ENCODE measurements around the gene WNT9A. TPM values are rescaled to one million over a fixed set of nuclear protein-coding genes. Genes with fewer than 3 reads are reported as not detected.
"Not testable (repeated sequence)": the region's sequence is repeated elsewhere in the genome, so short reads cannot be mapped to it uniquely, and the experiment has no call there.

WNT9A gene
- total and polyA plus RNA-seq, 2 donors from 2014 or later = 0.58 to 3.1 TPM

DNA sequence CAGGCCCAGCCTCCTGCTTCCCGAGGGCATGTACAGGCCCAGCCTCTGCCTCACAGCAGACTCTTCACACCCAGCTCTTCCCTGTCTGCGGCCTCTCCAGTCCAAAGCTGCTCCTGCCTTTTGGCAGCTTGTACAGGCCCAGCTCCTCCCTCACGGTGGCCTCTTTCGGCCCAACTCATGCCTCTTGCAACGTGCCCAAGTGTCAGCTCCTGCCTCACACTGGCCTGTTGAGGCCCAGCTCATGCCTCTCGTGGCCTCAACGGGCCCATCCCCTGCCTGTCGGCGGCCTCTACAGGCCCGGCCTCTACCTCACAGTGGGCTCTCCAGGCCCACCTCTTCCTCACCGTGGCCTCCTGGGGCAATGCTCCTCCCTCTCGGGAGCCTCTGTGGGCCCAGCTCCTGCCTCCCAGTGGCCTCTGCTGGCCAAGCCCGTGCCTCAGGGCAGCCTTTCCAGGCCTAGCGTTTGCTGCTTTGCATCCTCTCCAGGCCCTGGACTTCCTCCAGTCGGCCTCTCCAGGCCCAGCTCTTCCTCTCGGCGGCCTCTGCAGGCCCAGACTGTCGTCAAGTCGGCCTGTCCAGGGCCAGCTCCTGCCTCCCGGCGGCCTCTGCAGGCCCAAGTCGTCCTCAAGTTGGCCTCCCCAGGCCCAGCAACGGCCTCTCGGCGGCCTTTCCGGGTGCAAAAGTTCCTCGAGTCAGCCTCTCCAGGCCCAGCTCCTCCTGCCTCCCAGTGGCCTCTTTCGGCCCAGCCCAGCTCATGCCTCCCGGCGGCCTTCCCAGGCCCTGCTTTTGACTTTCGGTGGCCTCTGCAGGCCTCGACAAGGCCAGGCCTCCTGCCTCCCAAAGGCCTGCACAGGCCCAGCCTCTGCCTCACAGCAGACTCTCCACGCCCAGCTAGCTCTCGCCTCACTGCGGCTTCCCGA, 22.6 kb upstream of the WNT9A start:
- H3K27me3 ChIP-seq (ENCODE audit: control insufficient read depth, insufficient read depth, low read length); DNase-seq; H3K36me3 ChIP-seq (ENCODE audit: control insufficient read depth in 2 of 3, insufficient read depth in 3 of 3, low read length in 3 of 3); H3K27ac ChIP-seq (ENCODE audit: low read depth in 2 of 2, low read length in 2 of 2); H3K9ac ChIP-seq (ENCODE audit: low read length in 3 of 3); H3K9me3 ChIP-seq (ENCODE audit: control insufficient read depth in 2 of 3, insufficient read depth in 1 of 3, low read length in 3 of 3); FAIRE-seq; H3K4me3 ChIP-seq (ENCODE audit: low read length in 3 of 3); H3K4me1 ChIP-seq (ENCODE audit: control insufficient read depth in 2 of 3, insufficient read depth in 2 of 3, low read depth in 1 of 3, low read length in 3 of 3); intact Hi-C loops (cut with DNase I): not testable (repeated sequence)

GRCh38 chr1:227967815-227968214, 20.1 kb upstream of the WNT9A start:
- H3K27ac ChIP-seq (ENCODE audit: low read depth in 2 of 2, low read length in 2 of 2); FAIRE-seq; H3K9me3 ChIP-seq (ENCODE audit: control insufficient read depth in 2 of 3, insufficient read depth in 1 of 3, low read length in 3 of 3); H3K4me1 ChIP-seq (ENCODE audit: control insufficient read depth in 2 of 3, insufficient read depth in 2 of 3, low read depth in 1 of 3, low read length in 3 of 3); H3K9ac ChIP-seq (ENCODE audit: low read length in 3 of 3); H3K27me3 ChIP-seq (ENCODE audit: control insufficient read depth, insufficient read depth, low read length); intact Hi-C loops (cut with DNase I); H3K4me3 ChIP-seq (ENCODE audit: low read length in 3 of 3); H3K36me3 ChIP-seq (ENCODE audit: control insufficient read depth in 2 of 3, insufficient read depth in 3 of 3, low read length in 3 of 3): not testable (repeated sequence)
- peak in 1 of 5 donors; percentile 20 for DNase-seq

DNA sequence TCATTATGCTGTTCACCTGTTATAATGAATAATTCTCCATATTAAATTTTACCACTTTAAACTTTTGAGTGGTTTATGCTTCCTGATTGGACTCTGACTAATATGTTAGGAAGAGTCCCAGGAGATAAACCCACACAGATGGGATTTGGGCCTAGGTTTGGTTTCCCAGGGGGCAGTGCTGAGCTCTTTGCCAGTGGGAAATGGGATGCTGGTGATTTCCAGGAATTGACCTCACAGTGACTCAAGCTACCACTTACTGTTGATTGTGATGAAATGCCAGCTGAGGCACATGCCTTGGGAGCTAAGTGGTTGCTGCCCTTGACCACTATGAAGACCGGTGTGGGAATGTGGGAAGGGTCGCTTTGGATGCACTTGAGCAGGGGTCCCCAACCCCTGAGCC, 19.0 kb upstream of the WNT9A start:
- intact Hi-C loops (cut with DNase I); H3K4me1 ChIP-seq (ENCODE audit: control insufficient read depth in 2 of 3, insufficient read depth in 2 of 3, low read depth in 1 of 3, low read length in 3 of 3); H3K9ac ChIP-seq (ENCODE audit: low read length in 3 of 3); DNase-seq; H3K27ac ChIP-seq (ENCODE audit: low read depth in 2 of 2, low read length in 2 of 2); FAIRE-seq; H3K9me3 ChIP-seq (ENCODE audit: control insufficient read depth in 2 of 3, insufficient read depth in 1 of 3, low read length in 3 of 3); H3K4me3 ChIP-seq (ENCODE audit: low read length in 3 of 3); H3K36me3 ChIP-seq (ENCODE audit: control insufficient read depth in 2 of 3, insufficient read depth in 3 of 3, low read length in 3 of 3); H3K27me3 ChIP-seq (ENCODE audit: control insufficient read depth, insufficient read depth, low read length): not testable (repeated sequence)

DNA sequence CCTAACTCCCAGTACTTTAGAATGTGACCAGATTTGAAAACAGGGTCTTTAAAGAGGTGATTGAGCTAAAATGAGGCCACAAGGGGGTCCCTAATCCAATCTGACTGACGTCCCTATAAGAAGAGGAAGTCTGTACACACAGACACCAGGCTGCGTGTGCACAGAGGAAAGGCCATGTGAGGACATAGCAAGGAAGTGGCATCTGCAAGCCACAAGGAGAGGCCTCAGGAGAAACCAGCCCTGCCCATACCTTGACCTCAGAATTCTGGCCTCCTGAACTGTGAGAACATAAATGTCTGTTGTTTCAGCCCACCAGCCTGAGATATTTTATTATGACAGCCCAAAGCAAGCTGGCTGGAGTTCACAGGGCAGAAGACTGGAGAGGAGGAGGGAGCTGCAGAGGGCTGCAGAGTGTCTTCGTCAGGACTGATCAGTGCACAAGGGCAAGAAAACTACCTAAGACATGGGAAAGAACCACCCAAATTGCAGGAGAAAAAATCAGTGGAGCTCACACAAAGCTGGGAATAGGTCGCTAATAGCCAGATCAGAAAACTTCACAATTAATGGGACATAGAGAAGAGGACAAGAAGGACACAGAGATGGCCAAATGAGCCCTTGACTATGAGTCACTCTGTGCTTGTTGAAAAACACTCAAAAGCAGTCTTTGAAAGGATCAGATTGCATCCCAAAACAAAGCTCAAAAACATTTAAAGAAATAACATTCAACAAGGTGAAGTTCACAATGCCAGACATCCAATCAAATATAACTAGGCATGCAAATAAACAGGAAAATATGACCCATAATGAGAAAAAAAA, 14.1 kb upstream of the WNT9A start:
- DNase-seq = no peak

More for the DNA sequence above, 14.1 kb upstream of the WNT9A start:
- Histone ChIP-seq H3K4me3 (ENCODE audit: low read length in 3 of 3) (no peak overlapping the region), H3K27ac (ENCODE audit: low read depth in 2 of 2, low read length in 2 of 2) (no peak overlapping the region), H3K4me1 (ENCODE audit: control insufficient read depth in 2 of 3, insufficient read depth in 2 of 3, low read depth in 1 of 3, low read length in 3 of 3) (no peaks in the 10 kb centered on the region), H3K9me3 (ENCODE audit: control insufficient read depth in 2 of 3, insufficient read depth in 1 of 3, low read length in 3 of 3) (no peaks in the 10 kb centered on the region), H3K27me3 (ENCODE audit: control insufficient read depth, insufficient read depth, low read length) (no peaks in the 10 kb centered on the region), H3K9ac (ENCODE audit: low read length in 3 of 3) (no peak overlapping the region), H3K36me3 (ENCODE audit: control insufficient read depth in 2 of 3, insufficient read depth in 3 of 3, low read length in 3 of 3) (no peaks in the 10 kb centered on the region)
- no peak for FAIRE-seq
- no peak for TF ChIP-seq CTCF (IDR thresholded peaks at IDR 0.05; ENCODE audit: borderline replicate concordance, extremely low read depth, insufficient read depth)
- intact Hi-C loops (cut with DNase I) = no loop called here

Data from kidney (tissue), 14 donors.